ENCODE results near the gene ITPA. TPM values are rescaled to one million over a fixed set of nuclear protein-coding genes. Genes with fewer than 3 reads are reported as not detected.

Gene ITPA
- total and polyA plus RNA-seq, 2 donors (not counting 3 experiments of a cell fraction or from before 2014, with no cell fraction given): 43.2 to 65.0 TPM

- Histone ChIP-seq H3K9me3 (replicated peaks; ENCODE audit: control insufficient read depth, insufficient read depth, low read length) (no peaks in the 10 kb centered on the region), H3K4me1 (ENCODE audit: control insufficient read depth, extremely low read depth, insufficient read depth, low read length) (peaks cover 14% of the 10 kb centered on the region), H3K27ac (ENCODE audit: insufficient read depth, low read depth, low read length) (no peak overlapping the region), H3K36me3 (ENCODE audit: control insufficient read depth in 2 of 2, extremely low read depth in 1 of 2, insufficient read depth in 2 of 2, low read length in 2 of 2) (no peaks in the 10 kb centered on the region), H2AFZ (ENCODE audit: low read depth, low read length) (peak overlapping the region; percentile 97), H3K9me1 (replicated peaks; ENCODE audit: control insufficient read depth, extremely low read depth, insufficient read depth, low read length) (no peaks in the 10 kb centered on the region), H3K79me2 (ENCODE audit: control insufficient read depth, insufficient read depth, low read length) (no peaks in the 10 kb centered on the region), H3K27me3 (ENCODE audit: control insufficient read depth in 2 of 2, insufficient read depth in 2 of 2, low read length in 2 of 2) (peaks cover 0 to 12% of the 10 kb centered on the region in 2 experiments), H4K20me1 (replicated peaks; ENCODE audit: control insufficient read depth, extremely low read depth, insufficient read depth, low read length) (no peaks in the 10 kb centered on the region), H3K4me3 (replicated peaks in 1 of 3; ENCODE audit: insufficient read depth in 1 of 3, low read depth in 1 of 3, low read length in 3 of 3) (peak overlapping the region; percentile 71 to 72 (median 71)), H3K4me2 (ENCODE audit: insufficient read depth, low read length) (peak overlapping the region; percentile 60), H3K9ac (replicated peaks; ENCODE audit: extremely low read depth, insufficient read depth, low read length) (no peak overlapping the region)
- ChIA-PET CTCF (interaction anchor here (1.4 to 2.9 kb wide), 3 partner anchors 11 to 185 kb away, joined by 4 to 26 read pairs (median 8); no protein-coding TSS in a partner anchor), POLR2A (no interaction called here)
- intact Hi-C loops (cut with micrococcal nuclease): no loop called here
- BruUV-seq (replicated peaks): no TSS peak
- dilution Hi-C loops (cut with MboI; ENCODE audit: extremely low pct_ligation_motif_present, low sequenced_read_pairs): no loop called here
- no peak for TF ChIP-seq POLR2A (IDR thresholded peaks at IDR 0.05; ENCODE audit: low read depth, low read length)
- TF ChIP-seq EZH2 (IDR thresholded peaks at IDR 0.05; ENCODE audit: borderline replicate concordance, low read depth, low read length, severe bottlenecking): peak; percentile 65
- no peak for FAIRE-seq
- no peak for DNase-seq (ENCODE audit: low read depth, low spot score)
Measured at GRCh38 chr20:3238616-3239025, 29.3 kb downstream of the ITPA start.

DNA sequence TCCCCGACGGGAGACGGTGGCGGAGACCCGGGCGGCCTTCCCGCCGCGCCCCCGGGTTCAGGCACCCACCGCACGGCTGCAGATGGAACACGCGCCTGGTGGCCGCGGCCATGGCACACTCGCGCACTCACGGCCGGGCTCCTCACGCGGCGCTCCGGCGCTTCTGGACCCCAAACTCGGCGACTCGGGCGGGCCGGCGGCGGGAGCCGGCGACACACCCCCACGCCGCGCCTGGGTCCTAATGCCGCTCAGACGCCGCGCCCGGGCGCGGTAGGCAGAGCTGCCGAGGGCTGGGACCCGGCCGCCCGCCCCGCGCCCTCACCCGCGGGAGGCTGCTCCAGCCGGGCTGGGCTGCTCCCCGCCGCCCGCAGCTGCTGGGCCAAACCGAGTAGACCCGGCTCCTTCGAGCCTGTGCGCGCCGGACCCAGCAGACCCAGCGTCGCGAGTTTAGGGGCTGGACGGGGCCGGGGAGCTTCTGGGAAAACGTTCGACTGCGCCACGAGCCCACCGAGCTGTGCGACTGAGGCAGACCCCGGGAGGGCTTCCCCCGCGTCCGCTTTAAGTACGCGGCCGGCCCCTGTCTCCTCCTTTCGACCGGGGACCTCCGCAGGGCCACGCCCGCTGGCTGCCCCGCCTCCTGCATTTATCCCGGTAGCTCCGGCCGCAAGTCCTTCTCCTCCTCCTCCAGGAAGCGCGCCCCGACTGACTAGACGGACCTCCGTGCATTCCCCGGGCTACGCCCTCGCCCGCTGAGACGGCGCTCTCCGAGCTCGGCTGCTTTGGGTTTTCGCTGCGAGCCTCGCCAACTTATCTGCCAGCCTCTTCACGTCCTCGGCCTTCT lies 29.9 kb downstream of the ITPA start, which contains the start of gene SLC4A11:
SLC4A11 (minus strand) TSS at position 165 of the 841 bp plus-strand sequence; CDS start at position 112, 53 bp downstream.
- Histone ChIP-seq H3K9me1 (replicated peaks; ENCODE audit: control insufficient read depth, extremely low read depth, insufficient read depth, low read length) (no peaks in the 10 kb centered on the region), H3K4me2 (ENCODE audit: insufficient read depth, low read length) (peak within 1 kb of the TSS; percentile 60), H4K20me1 (replicated peaks; ENCODE audit: control insufficient read depth, extremely low read depth, insufficient read depth, low read length) (no peaks in the 10 kb centered on the region), H3K9ac (replicated peaks; ENCODE audit: extremely low read depth, insufficient read depth, low read length) (peak within 1 kb of the TSS; percentile 26), H3K27ac (ENCODE audit: insufficient read depth, low read depth, low read length) (no peak within 1 kb of the TSS), H3K4me1 (ENCODE audit: control insufficient read depth, extremely low read depth, insufficient read depth, low read length) (peaks cover 14% of the 10 kb centered on the region), H3K27me3 (ENCODE audit: control insufficient read depth in 2 of 2, insufficient read depth in 2 of 2, low read length in 2 of 2) (peaks cover 0 to 12% of the 10 kb centered on the region in 2 experiments), H2AFZ (ENCODE audit: low read depth, low read length) (peak within 1 kb of the TSS; percentile 97), H3K9me3 (replicated peaks; ENCODE audit: control insufficient read depth, insufficient read depth, low read length) (no peaks in the 10 kb centered on the region), H3K79me2 (ENCODE audit: control insufficient read depth, insufficient read depth, low read length) (no peaks in the 10 kb centered on the region), H3K36me3 (ENCODE audit: control insufficient read depth in 2 of 2, extremely low read depth in 1 of 2, insufficient read depth in 2 of 2, low read length in 2 of 2) (no peaks in the 10 kb centered on the region), H3K4me3 (replicated peaks in 1 of 3; ENCODE audit: insufficient read depth in 1 of 3, low read depth in 1 of 3, low read length in 3 of 3) (peak within 1 kb of the TSS; percentile 71 to 72 (median 71))
- ChIA-PET CTCF (interaction anchor here (0.7 to 2.9 kb wide), 5 partner anchors 11 to 186 kb away, joined by 3 to 26 read pairs (median 5); no protein-coding TSS in a partner anchor), POLR2A (no interaction called here)
- dilution Hi-C loops (cut with MboI; ENCODE audit: extremely low pct_ligation_motif_present, low sequenced_read_pairs) (no loop called here), intact Hi-C loops (cut with micrococcal nuclease) (no loop called here)
- no TSS peak for BruUV-seq (replicated peaks)
- TF ChIP-seq POLR2AphosphoS5 (IDR thresholded peaks at IDR 0.05; ENCODE audit: insufficient read depth, low read depth, low read length) (peak; percentile 56), MAX (IDR thresholded peaks at IDR 0.05; ENCODE audit: insufficient read depth, insufficient read length) (no peak), GATA2 (IDR thresholded peaks at IDR 0.05; ENCODE audit: insufficient read depth, insufficient read length, low read depth, low read length) (no peak), FOS (IDR thresholded peaks at IDR 0.05; ENCODE audit: borderline replicate concordance, insufficient read depth, low read length) (no peak), EZH2 (IDR thresholded peaks at IDR 0.05; ENCODE audit: borderline replicate concordance, low read depth, low read length, severe bottlenecking) (no peak), POLR2A (IDR thresholded peaks at IDR 0.05; ENCODE audit: low read depth, low read length) (peak; percentile 73), JUN (IDR thresholded peaks at IDR 0.05; ENCODE audit: borderline replicate concordance, insufficient read depth, insufficient read length, low read depth) (no peak), MYC (IDR thresholded peaks at IDR 0.05; ENCODE audit: low read depth, low read length) (no peak)
- TF ChIP-seq, protein P1, sequence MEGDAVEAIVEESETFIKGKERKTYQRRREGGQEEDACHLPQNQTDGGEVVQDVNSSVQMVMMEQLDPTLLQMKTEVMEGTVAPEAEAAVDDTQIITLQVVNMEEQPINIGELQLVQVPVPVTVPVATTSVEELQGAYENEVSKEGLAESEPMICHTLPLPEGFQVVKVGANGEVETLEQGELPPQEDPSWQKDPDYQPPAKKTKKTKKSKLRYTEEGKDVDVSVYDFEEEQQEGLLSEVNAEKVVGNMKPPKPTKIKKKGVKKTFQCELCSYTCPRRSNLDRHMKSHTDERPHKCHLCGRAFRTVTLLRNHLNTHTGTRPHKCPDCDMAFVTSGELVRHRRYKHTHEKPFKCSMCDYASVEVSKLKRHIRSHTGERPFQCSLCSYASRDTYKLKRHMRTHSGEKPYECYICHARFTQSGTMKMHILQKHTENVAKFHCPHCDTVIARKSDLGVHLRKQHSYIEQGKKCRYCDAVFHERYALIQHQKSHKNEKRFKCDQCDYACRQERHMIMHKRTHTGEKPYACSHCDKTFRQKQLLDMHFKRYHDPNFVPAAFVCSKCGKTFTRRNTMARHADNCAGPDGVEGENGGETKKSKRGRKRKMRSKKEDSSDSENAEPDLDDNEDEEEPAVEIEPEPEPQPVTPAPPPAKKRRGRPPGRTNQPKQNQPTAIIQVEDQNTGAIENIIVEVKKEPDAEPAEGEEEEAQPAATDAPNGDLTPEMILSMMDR (IDR thresholded peaks at IDR 0.05; ENCODE audit: extremely low read depth in 1 of 2, insufficient read depth in 1 of 2, low read depth in 1 of 2, low read length in 2 of 2): no peak
- DNase-seq (ENCODE audit: low read depth, low spot score) (peak; percentile 69), FAIRE-seq (peak; percentile 72)
